ENCODE results near the gene PALD1.

PALD1 gene

GRCh38 chr10:70458329-70459060 is 20.1 kb upstream of the PALD1 start:
- peak; percentile 74 for DNase-seq

GRCh38 chr10:70459061-70459773 is 19.4 kb upstream of the PALD1 start:
- no peak for DNase-seq

GRCh38 chr10:70459774-70460490 is 18.6 kb upstream of the PALD1 start:
- DNase-seq = no peak

- DNase-seq = peak; percentile 54
Observed at GRCh38 chr10:70461397-70462348, 16.9 kb upstream of the PALD1 start.

GRCh38 chr10:70462349-70462984 is 16.1 kb upstream of the PALD1 start:
- peak; percentile 44 for DNase-seq

- no peak for DNase-seq
Observed at GRCh38 chr10:70465278-70465677, 13.3 kb upstream of the PALD1 start.

GRCh38 chr10:70465832-70466231 is 12.7 kb upstream of the PALD1 start:
- no peak for DNase-seq

GRCh38 chr10:70466951-70467350 is 11.6 kb upstream of the PALD1 start:
- DNase-seq = no peak

GRCh38 chr10:70472799-70473454 is 5.6 kb upstream of the PALD1 start:
- DNase-seq = no peak

- DNase-seq = no peak
Observed at GRCh38 chr10:70474780-70475179, 3.8 kb upstream of the PALD1 start.

GRCh38 chr10:70475661-70476060 is 2.9 kb upstream of the PALD1 start:
- DNase-seq = no peak

GRCh38 chr10:70476249-70477035 is 2.1 kb upstream of the PALD1 start:
- DNase-seq = no peak

GRCh38 chr10:70477661-70478162 is 855 bp upstream of the PALD1 start:
- DNase-seq = no peak

GRCh38 chr10:70479165-70479581 is 606 bp downstream of the PALD1 start:
- no peak for DNase-seq

GRCh38 chr10:70479626-70480238 is 1.2 kb downstream of the PALD1 start:
- DNase-seq = no peak

- DNase-seq = no peak
Observed at GRCh38 chr10:70480239-70480861, 1.8 kb downstream of the PALD1 start.

GRCh38 chr10:70481105-70481504 is 2.5 kb downstream of the PALD1 start:
- DNase-seq = no peak

- no peak for DNase-seq
Observed at GRCh38 chr10:70481831-70482530, 3.4 kb downstream of the PALD1 start.

Data from fibroblast of skin of scalp (primary cell).